Stimulated activated CD8-positive, alpha-beta memory T cell treated with anti-CD3 and anti-CD28 coated beads, Interleukin-15, amount 100 ng/mL, for 48 hours (primary cell): Measurements from ENCODE around the gene C20orf202.
A peak's percentile ranks its signal among the peaks of the same experiment; 100 is the strongest.
"Not testable (repeated sequence)": the region's sequence is repeated elsewhere in the genome, so short reads cannot be mapped to it uniquely, and the experiment has no call there.

Source experiments
- DNase-seq, 2 donors: peaks; one replicate each; pipeline ENCODE4 v3.0.0-alpha.2; 2020; ENCODE audit warnings: low read depth in 2 of 2

Gene C20orf202

DNA sequence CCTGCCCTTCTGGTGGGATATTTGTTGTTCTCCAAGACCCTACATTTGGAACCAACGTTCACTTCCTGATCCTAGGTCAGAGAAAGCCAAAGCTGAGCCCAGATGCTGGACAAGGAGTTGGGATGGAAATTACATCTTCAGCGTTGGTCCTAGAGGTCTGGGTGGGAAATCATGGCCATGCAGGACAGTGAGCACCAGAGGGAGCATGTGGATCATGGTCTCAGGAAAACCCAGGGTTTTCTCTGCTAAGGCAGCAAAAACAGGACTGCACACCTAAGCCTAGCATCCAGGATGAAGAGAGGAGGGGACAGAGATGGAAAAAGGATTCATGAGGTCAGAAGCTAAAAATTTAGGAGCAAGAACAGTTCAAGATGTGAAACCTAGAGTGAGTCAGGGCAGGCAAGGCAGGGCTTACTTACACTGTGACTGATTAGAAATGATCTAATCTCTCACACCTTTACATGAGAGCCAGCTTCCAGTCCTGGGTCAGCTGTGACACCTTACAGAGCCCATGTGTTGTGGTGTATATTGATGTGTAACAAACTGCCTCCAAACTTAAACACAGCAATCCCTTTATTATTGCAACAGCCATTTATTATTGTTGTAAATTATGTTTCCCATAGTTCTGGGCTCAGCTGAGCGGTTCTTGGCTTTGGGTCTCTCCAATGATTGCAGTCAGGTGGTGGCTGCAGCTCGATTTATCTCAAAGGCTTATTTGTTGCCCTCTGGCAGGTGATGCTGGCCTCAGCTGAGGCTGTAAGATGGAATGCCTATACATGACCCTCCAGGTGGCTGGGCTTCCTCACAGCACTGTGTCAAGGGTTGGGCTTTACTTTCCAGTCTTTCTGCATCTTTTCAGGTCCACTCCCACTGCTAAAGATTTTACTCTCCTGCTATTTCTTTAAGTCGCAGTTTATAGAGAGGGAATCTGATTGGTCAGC is 6.5 kb downstream of the C20orf202 start:
- no peak for DNase-seq

DNA sequence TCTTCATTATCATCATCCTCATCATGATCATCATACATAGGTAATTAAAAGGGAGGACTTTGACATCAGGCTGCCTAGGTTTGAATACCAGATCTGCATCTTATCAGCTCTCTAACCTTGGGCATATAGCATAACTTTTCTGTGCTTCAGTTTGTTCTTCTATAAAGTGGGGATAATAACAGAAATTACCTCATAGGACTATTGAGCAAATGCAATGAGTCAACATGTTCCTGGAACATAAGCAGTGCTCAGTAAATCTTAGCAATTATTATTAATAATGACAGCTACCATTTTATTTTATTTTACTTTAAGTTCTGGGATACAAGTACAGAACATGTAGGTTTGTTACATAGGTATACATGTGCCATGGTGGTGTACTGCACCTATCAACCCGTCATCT is 7.2 kb downstream of the C20orf202 start:
- DNase-seq: no peak

DNA sequence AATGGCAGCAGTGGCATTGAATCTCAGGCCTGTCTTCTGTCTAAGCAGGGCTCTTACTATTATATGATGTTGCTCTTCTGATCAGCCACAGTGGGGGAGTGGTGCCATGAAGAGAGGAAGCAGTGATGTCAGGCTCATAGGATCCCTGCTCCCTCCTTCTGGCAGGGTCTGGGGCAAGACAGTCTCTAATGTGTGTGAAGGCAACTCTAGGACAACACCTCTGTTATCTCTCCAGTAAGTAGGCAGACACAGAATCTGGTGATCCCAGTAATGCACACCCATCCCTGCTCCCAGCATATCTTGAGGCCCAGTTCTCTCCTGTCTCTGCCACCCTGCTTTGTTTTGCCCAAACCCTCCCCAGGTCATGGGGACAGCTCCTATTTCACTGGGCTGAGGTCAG is 8.8 kb downstream of the C20orf202 start:
- DNase-seq: no peak

DNA sequence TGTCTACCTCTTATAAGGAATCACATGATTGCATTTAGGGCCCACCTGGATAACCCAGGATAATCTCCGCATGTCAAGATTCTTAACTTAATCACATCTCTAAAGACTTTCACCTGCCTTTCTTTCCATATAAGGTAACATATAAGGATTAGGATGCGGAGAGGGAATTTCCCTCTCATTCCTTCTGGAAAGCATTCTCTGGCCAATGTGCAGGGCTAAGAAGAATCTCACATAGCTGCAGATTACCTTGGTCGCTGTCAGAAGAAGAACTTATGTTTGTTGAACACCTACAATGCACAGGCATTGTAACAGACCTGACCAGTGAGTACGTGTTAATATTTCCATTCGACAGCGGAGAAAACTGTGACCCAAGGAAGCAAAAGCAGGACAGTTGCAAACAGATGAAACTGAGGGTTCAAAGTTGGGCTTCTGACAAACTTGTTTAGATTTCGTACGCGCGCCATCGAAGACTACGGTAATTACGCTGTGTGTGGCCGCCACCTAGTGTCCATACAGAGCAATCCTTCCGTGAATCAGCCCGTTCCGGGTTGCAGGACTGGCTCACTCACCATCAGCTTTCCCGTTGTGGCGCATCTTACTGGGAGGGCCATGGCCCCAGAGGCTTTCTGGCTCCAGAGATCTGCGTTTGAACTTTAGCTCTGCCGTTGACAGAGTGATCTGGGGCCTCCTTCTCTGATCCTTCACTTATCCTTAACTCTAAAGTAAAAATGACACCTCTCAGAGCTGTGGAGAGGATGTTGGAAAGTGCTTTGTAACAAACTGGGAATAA is 9.5 kb downstream of the C20orf202 start:
- peak in 1 of 2 donors; percentile 52 for DNase-seq

DNA sequence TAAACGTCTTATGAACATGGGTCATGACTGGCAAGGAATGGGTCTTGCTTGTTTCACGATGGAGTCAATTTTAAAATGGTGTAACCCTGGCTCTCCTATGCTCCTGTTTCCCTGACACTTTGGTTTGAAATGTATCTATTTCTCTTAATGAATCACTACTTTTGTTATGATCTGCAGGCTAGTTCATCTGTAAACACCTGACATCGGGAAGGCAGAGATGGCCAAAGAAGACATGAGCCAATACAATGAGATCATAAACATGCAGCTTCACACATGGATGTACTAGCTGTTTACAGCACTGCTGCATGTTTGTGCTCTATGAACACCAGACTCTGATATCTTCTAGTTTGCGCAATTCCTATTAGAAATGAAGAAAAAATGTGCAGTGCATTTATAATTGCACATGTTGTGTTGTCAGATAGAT is 11.6 kb downstream of the C20orf202 start:
- no peak for DNase-seq

DNA sequence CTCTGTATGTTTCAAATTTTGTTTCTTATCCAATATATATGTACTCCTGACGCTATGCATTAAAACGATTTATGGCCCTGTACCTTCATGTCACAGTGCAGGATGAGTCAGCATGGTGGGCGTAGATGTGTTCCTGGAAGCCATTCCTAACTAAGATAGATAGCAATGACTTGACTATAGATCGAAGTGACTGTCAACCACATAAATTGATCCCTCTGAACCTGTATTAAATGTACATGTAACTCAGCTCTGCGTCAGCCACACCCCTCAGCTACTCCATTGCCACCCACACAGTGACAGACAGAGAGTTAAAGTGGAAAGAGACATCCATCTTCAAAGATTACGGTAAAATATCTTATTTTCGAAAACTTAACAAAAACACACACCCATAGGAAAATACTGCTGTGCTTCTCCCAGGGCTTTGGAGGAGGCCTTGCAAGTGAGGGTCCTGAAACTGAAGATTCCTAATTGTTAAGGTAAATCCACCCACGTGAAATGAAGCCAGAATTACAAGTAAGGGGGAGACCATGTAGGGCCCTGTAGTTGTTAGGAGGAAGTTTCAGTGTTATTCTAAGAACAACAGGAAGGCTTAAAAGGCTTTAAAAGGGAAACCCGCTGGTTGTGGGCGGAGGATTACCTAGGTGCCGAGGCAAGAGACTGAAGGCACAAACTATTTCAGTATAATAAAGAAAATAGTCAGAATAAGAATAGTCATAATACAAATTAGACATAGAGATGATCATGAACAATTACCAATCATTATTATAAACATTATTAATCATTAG is 12.3 kb downstream of the C20orf202 start:
- DNase-seq: peak in 1 of 2 donors; percentile 69

DNA sequence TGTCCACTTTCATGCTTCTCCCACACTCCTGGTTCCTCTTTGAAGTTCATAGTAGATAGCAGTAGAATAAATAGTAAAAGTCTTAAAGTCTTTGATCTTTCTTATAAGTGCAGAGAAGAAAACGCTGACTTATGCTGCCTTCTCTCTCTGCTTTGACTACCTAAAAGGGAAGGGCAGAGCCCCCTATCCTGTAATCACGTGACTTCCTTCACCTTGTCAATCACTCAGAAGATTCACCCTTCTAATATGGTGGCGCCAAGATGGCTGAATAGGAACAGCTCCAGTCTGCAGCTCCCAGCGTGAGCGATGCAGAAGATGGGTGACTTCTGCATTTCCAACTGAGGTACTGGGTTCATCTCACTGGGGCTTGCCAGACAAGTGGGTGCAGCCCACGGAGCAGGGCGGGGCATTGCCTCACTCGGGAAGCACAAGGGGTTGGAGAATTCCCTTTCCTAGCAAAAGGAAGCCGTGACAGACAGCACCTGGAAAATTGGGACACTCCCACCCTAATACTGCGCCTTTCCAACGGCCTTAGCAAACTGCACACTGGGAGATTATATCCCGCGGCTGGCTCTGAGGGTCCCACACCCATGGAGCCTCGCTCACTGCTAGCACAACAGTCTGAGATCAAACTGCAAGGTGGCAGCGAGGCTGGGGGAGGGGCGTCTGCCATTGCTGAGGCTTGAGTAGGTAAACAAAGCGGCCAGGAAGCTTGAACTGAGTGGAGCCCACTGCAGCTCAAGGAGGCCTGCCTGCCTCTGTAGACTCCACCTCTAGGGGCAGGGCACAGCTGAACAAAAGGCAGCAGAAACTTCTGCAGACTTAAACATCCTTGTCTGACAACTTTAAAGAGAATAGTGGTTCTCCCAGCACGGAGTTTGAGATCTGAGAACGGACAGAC is 13.5 kb downstream of the C20orf202 start:
- not testable (repeated sequence) for DNase-seq

DNA sequence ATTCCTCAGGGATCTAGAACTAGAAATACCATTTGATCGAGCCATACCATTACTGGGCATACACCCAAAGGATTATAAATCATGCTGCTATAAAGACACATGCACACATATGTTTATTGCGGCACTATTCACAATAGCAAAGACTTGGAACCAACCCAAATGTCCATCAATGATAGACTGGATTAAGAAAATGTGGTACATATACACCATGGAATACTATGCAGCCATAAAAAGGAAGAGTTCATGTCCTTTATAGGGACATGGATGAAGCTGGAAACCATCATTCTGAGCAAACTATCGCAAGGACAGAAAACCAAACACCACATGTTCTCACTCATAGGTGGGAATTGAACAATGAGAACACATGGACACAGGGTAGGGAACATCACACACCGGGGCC is 19.5 kb downstream of the C20orf202 start:
- not testable (repeated sequence) for DNase-seq

DNA sequence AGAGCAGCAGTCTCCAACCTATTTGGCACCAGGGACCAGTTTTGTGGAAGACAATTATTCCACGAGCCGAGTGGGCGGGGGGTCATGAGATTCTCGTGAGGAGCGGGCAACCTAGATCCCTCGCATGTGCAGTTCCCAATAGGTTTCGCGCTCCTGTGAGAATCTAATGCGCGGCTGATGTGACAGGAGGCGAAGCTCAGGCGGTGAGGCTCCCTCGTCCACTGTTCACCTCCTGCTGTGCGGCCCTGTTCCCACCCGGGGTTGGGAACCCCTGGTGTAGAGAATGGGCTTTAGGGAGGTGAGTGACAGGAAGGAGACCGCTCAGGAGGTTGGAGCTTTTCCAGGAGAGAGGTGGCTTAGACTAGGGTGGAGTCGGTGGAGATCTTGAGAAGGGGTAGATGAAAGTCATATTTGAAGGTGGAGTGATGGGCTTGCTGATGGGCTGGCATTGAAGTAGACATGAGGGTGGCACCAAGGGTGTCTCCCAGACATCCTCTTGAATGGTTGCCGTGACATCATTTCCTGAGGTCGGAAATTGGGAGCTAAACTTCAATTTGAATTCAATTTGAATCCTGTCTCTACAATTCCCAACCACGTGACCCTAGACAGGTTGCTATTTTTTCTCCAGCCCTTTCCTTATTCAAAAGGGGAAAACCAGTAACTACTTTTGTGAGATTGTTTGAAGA is 21.1 kb downstream of the C20orf202 start:
- DNase-seq: no peak

DNA sequence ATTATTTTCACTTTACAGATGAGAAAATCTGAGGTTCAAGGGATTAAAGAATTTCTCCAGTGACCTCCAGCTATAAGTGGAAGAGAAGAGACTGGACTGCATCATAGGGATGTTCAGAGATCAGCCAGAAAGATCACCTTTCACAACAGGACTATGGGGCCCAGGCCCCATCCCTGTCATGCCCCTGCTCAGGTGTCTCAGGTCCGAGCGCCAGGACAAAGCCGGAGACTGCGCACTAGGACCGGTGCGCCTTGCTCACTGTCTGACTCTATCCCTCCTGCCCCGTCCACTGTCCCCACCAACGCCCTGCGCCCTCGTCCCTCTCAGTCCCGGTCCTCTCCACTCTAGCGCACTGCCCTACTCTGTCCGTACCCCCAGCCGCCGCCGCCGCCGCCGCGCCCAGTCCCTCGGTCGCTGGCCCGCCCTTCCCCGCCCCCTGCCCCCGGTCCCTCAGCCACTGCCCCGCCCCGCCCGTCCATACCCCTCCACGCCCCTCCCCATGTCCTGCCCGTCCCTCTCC is 22.1 kb downstream of the C20orf202 start:
- DNase-seq: no peak

DNA sequence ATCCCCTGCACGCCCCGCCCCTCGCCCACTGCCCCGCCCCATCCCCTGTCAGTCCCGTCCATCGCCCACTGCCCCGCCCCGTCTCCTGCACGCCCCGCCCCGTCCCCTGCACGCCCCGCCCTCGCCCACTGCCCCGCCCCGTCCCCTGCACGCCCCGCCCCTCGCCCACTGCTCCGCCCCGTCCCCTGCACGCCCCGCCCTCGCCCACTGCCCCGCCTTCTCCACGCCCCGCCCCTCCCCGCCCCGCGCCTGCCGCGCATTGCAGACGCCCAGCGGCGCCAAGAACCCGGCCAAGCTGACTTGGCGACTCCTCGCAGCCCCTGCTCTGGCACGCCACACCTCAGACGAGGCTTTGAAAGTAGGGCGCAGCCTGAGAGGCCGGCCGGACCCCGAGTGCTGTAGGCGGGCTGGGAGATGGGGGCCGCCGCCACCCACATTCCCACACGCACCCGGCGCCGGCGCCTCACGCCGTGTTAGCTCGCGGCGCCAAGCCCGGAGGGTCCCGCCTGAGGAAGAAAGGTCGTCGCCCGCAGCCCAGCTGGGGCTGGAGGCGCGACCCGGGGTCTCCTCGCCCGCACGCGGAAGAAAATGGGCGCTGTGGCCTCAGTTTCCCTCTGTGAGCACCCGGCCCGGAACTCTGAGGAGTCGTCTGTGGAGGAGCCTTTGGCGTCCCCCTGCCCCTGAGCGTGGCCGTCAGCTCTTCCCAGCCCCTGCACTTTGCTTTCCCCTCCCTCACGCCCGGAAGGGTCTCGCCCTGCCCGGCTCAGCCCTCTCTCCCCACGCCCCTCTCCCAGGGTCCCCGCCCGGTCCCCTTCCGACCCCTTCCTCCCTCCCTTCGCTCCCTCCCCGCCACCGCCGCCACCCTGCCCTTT is 22.8 kb downstream of the C20orf202 start, which contains the start of gene RAD21L1:
Gene RAD21L1, plus strand, starts transcription at position 262 of the 872 bp plus-strand sequence. CDS start 2,410 bp downstream, outside the sequence.
- DNase-seq: peak; percentile 61 to 72

DNA sequence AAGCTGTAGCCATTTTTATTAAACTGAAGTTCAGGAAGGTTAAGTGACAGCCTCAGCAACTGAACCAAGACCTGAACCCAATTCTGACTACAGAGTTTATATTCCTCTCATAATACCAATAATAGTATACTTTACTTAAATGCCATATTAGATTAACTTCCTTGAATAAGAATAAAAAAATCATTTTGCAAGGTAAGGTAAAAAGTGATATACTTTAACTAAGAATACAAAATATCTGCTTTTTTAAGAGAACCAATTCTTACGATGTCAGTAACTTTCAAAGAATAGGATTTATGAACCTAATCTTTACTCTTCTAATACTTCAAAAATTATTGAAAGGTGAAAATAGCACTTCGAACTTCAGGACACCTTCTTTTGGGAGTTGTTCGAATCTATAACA is 26.3 kb downstream of the C20orf202 start:
- DNase-seq: no peak

DNA sequence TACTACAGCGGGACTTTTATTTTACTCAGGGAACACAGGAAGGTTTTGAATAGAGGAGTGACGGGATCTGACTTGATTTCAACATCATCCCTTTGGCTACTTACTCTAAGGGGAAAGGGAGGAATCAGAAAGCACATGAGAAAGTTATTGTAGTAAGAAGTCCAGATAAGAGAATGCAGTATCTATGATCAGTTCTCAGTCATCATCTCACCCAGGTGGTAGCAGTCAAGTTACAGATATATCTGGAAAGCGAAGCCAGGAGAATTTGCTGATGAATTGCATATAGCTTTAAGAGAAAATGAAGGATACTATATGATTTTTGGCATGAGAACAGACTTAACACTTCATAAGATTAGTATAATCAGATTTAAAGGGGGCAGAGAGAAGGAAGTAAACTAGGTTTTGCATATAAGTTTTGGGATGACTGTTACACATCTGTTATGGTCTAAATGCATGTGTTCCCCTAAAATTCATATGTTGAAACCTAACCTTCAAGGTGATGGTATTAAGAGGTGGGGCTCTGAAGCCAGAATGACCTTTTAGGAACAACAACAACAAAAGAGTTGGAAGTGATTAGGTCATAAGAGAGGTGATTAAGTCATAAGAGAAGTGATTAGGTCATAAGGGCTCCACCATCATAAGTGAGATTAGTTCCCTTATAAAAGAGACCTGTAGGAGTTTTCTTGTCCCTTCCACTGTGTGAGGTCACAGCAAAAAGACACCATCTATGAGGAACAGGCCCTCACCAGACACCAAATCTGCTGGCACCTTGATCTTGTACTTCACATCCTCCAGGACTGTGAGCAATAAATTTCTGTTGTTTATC is 29.2 kb downstream of the C20orf202 start:
- no peak for DNase-seq

DNA sequence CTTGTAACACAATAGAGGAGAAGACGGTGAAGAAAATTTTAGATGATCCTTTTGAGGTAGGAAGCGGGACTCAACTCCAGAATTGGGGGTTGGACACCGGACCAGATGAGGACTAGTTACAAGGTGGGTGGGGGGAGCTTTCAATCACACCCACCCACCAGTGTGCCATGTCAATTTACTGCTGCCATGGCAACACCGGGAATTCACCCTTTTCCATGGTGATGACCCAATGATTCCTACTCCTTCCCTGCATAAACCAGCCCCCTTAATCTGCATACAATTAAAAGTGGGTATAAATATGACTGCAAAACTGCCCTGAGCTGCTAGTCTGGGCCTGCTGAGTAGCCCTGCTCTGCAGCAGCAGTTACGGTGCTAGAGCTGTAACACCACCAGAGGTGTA is 37.3 kb downstream of the C20orf202 start:
- no peak for DNase-seq

DNA sequence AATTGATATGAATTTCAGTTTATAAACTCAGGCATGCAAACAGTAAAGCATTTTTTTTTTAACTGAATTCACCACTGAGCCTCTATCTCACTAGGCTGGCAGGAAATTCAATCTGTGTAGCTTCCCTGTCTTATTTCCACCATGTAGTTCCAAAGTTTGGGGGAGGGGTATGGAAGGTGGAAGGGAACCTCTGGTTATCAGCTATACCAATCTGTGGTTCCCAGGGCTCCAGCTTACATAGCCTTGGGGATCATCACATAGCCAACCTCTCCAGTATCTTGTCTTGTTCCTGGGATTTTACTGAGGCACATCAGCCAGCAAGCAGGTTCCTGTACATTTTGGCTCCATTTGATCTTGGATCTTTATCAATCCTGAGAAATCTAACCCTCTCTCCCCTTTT is 38.2 kb downstream of the C20orf202 start:
- no peak for DNase-seq

DNA sequence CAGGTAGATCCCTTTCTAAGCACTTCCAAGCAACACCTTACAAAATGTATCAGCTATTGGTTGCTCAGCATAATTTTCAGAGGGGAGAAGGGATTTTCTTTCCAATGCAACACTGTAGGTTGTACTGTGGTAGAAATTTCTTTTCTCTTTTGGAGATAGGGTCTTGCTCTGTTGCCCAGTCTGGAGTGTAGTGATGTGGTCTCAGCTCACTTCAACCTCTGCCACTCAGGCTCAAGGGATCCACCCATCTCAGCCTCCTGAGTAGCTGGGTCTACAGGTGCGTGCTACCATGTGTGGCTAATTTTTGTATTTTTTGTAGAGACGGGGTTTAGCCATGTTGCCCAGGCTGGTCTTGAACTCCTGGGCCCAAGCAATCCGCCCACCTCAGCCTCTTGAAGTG is 38.8 kb downstream of the C20orf202 start:
- DNase-seq: no peak

DNA sequence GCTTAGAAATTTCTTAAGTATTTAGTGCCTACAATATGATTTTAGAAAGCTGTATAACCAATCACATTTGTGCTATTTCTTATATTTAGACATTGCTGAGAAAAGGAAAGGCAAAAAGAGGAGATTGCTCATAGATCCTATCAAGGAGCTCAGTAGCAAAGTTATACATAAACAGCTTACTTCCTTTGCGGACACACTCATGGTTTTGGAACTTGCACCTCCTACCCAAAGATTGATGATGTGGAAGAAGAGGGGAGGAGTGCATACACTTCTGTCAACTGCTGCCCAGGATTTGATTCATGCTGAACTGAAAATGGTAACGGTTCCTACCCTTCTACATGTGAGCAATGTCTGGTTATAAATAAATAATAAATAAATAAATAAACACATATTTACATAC is 39.3 kb downstream of the C20orf202 start:
- no peak for DNase-seq

DNA sequence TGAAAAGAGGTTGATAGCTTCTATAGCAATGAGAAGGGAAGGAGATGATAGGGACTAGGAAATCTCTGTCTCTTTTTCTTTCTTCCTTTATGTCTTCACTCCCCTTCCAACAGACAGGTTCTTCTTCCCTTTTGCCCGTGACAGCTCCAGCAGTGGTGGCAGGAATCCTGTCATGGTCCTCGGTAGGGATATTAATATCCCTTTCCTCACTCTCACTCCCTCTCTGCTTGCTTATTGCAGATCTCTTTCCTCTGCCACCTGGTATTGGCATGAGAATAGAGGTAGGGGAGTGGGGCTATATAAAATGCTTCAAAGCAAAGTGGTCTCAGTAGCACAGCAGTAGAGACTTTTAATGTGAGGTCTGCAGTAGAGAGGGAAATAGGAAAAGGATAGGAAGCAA is 42.3 kb downstream of the C20orf202 start:
- no peak for DNase-seq
